Natural killer cell (primary cell): ENCODE measurements around the gene APLNR. TPM values are rescaled to one million over a fixed set of nuclear protein-coding genes. Genes with fewer than 3 reads are reported as not detected.

Experiments used
- ATAC-seq, 3 donors: fragments of 150-1000 bp in 2 of 3; fragments of 200-7000 bp in 1 of 3; cut with Tn5 transposase; 1 replicate in 1 of 3; 2 replicates in 2 of 3; pipeline ENCODE4 v1.10.0; 2021; ENCODE audit warnings: mild to moderate bottlenecking in 2 of 3, moderate library complexity in 2 of 3
- DNase-seq, 2 donors: peaks; one replicate each; pipeline versions ENCODE4 v3.0.0 to v3.0.0-alpha.2; 2013 to 2021; ENCODE audit warnings: mixed read lengths in 1 of 2
- H3K27ac ChIP-seq: one replicate; pipeline ENCODE4 v1.5.1; 2013; ENCODE audit warnings: mild to moderate bottlenecking, low read length
- H3K27me3 ChIP-seq: one replicate; pipeline ENCODE4 v1.6.1; 2013; ENCODE audit warnings: low read length; ENCODE audit not compliant: control insufficient read depth, insufficient read depth
- H3K36me3 ChIP-seq: one replicate; pipeline ENCODE4 v1.6.1; 2013; ENCODE audit warnings: low read length; ENCODE audit not compliant: control insufficient read depth, insufficient read depth
- H3K4me1 ChIP-seq: one replicate; pipeline ENCODE4 v1.6.1; 2013; ENCODE audit warnings: low read length; ENCODE audit not compliant: control insufficient read depth, insufficient read depth
- H3K4me3 ChIP-seq: one replicate; pipeline ENCODE4 v1.5.1; 2013; ENCODE audit warnings: low read length
- H3K9me3 ChIP-seq: one replicate; pipeline ENCODE4 v1.6.1; 2013; ENCODE audit warnings: low read length; ENCODE audit not compliant: control insufficient read depth, insufficient read depth
- H3K27ac Mint-ChIP-seq, 2 donors: one replicate each; pipeline ENCODE4 v1.8.0; 2022; ENCODE audit warnings: mild to moderate bottlenecking in 2 of 2, mixed read lengths in 2 of 2, moderate library complexity in 1 of 2
- H3K27me3 Mint-ChIP-seq, 2 donors: one replicate each; pipeline ENCODE4 v1.8.0; 2022; ENCODE audit warnings: low read depth in 2 of 2, mixed read lengths in 2 of 2
- H3K36me3 Mint-ChIP-seq: one replicate; pipeline ENCODE4 v1.8.0; 2022; ENCODE audit warnings: mixed read lengths
- H3K4me1 Mint-ChIP-seq, 2 donors: one replicate each; pipeline ENCODE4 v1.8.0; 2022; ENCODE audit warnings: mixed read lengths in 2 of 2
- H3K4me3 Mint-ChIP-seq: one replicate; pipeline ENCODE4 v1.8.0; 2022; ENCODE audit warnings: mild to moderate bottlenecking, moderate library complexity, mixed read lengths
- H3K9me3 Mint-ChIP-seq, 2 donors: one replicate each; pipeline ENCODE4 v1.8.0; 2022; ENCODE audit warnings: mixed read lengths in 2 of 2
- WGBS: methylation state at CpG from one replicate; pipeline ENCODE4 v1.1.7; 2013; ENCODE audit warnings: missing lambda C conversion rate; ENCODE audit not compliant: insufficient coverage; 5-methylcytosine and 5-hydroxymethylcytosine counted together
- intact Hi-C: fragments of 100-400 bp; cut with micrococcal nuclease; formaldehyde crosslinking; loops from one replicate; pipeline ENCODE4 v1.14.2; 2022
- total RNA-seq, 4 donors: library from RNA; stranded (reverse); fragments of 120-200 nt in 1 of 4; gene quantifications; one replicate each; pipeline versions ENCODE4 v1.2.3 to v1.2.4, GENCODE V29; 2013 to 2022
- TF ChIP-seq, protein P1 (sequence below): fragments of 200-600 bp; IDR thresholded peaks from one replicate; pipeline ENCODE4 v1.8.0; 2022; ENCODE audit warnings: antibody characterized with exemption

APLNR gene
- total RNA-seq, 3 donors from 2014 or later (not counting 1 experiment from before 2014, with no cell fraction given): 0.07 TPM; not detected in 2

DNA sequence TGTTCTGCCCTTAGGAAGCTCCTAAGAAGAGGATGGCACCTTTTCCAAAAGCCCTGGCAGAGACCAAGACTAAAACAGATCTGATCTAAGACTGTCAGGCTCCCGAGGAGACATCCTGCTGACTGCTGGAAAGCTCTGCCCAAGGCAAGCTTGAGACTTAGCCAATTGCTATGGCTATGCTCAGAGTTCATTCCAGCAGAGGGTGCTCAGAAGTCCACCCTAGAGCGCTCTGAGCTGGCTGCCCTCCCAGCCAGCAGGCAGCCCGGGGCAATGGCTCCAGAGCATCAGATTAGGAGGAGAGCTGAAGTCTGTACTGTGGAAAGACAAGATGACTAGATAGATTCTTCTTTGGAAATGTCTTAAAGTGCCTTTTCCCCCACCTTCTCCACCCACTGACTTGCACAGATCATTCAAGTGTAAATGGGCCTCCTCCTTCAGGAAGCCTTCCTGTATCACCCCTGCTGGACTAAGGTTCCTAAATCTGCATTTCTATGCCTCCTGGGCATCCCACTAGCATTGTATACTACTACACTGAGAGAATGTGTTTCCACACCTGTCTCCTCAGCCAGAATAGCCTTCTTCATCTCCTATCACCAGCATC is 31.9 kb downstream of the APLNR start:
- 53% methylated on average over 2 of the region's 3 CpGs for WGBS
- no peak overlapping the region for H3K27ac ChIP-seq
- TF ChIP-seq, protein P1, sequence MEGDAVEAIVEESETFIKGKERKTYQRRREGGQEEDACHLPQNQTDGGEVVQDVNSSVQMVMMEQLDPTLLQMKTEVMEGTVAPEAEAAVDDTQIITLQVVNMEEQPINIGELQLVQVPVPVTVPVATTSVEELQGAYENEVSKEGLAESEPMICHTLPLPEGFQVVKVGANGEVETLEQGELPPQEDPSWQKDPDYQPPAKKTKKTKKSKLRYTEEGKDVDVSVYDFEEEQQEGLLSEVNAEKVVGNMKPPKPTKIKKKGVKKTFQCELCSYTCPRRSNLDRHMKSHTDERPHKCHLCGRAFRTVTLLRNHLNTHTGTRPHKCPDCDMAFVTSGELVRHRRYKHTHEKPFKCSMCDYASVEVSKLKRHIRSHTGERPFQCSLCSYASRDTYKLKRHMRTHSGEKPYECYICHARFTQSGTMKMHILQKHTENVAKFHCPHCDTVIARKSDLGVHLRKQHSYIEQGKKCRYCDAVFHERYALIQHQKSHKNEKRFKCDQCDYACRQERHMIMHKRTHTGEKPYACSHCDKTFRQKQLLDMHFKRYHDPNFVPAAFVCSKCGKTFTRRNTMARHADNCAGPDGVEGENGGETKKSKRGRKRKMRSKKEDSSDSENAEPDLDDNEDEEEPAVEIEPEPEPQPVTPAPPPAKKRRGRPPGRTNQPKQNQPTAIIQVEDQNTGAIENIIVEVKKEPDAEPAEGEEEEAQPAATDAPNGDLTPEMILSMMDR: no peak
- H3K4me3 ChIP-seq: no peak overlapping the region
- DNase-seq (no peak), ATAC-seq (no peak)
- no peaks in the 10 kb centered on the region for H3K4me1 ChIP-seq
- Mint-ChIP-seq H3K4me3 (no peak overlapping the region), H3K4me1 (no peaks in the 10 kb centered on the region), H3K36me3 (no peaks in the 10 kb centered on the region), H3K27ac (no peak overlapping the region), H3K9me3 (no peaks in the 10 kb centered on the region), H3K27me3 (peaks cover 16 to 33% of the 10 kb centered on the region in 2 donors)
- no peaks in the 10 kb centered on the region for H3K36me3 ChIP-seq
- H3K27me3 ChIP-seq: no peaks in the 10 kb centered on the region
- H3K9me3 ChIP-seq: no peaks in the 10 kb centered on the region
- intact Hi-C loops: no loop called here

DNA sequence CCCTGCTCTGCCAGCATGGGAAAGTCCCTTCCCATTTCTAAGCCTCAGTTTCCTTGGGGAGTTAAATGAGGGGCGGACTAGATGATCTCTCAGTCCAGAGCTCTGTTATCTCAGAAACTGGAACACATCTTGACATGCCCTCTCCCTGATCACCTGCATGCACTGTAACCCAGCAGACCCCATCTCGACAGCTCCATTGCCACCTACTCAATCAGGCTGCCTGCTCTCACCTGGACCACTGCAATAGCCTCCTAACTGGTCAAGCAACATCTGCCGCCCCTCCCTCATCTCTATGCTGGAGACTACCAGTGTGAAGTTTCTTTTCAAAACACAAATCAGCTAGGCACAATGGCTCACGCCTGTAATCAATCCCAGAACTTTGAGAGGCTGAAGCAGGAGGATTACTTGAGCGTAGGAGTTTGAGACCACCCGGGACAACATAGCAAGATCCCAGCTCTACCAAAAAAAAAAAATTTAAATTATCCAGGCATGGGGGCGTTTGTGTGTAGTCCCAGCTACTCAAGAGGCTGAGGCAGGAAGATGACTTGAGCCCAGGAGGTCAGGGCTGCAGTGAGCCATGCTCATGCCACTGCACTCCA is 33.1 kb downstream of the APLNR start:
- ATAC-seq: no peak
- Mint-ChIP-seq H3K27me3 (peaks cover 16 to 33% of the 10 kb centered on the region in 2 donors), H3K4me1 (no peaks in the 10 kb centered on the region), H3K9me3 (no peaks in the 10 kb centered on the region), H3K36me3 (no peaks in the 10 kb centered on the region), H3K4me3 (no peak overlapping the region), H3K27ac (no peak overlapping the region)
- TF ChIP-seq, protein P1: no peak
- H3K4me3 ChIP-seq: no peak overlapping the region
- WGBS: 73% methylated on average over 7 of the region's 7 CpGs
- no peak for DNase-seq
- H3K27me3 ChIP-seq: no peaks in the 10 kb centered on the region
- intact Hi-C loops: no loop called here
- no peaks in the 10 kb centered on the region for H3K36me3 ChIP-seq
- H3K27ac ChIP-seq: no peak overlapping the region
- H3K4me1 ChIP-seq: no peaks in the 10 kb centered on the region
- no peaks in the 10 kb centered on the region for H3K9me3 ChIP-seq

DNA sequence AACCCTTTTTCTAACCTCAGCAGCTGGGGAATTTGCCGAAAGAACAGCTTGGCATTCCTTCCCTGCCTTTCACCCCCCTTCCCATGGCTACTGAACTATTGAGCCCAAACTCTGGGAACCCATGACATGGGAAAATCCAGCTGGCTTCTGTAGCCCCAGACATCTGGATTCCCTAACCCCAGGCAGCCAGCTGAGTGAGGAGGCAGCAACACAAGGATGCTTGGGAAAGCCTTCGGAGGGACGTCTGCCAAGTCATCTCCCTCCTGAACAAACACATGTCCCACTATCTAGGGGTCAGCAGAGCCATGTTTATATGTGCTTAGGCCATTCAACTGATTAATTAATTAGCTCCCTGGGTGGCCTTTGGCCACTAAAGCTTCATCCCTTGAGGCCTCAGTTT is 33.7 kb downstream of the APLNR start:
- H3K36me3 Mint-ChIP-seq: no peaks in the 10 kb centered on the region
- H3K9me3 Mint-ChIP-seq: no peaks in the 10 kb centered on the region
- no peaks in the 10 kb centered on the region for H3K4me1 Mint-ChIP-seq
- intact Hi-C loops: no loop called here
- TF ChIP-seq, protein P1: no peak
- DNase-seq (no peak), ATAC-seq (no peak)
- no peaks in the 10 kb centered on the region for H3K36me3 ChIP-seq
- H3K4me3 ChIP-seq: no peak overlapping the region
- no peak overlapping the region for H3K4me3 Mint-ChIP-seq
- peaks cover 16 to 33% of the 10 kb centered on the region in 2 donors for H3K27me3 Mint-ChIP-seq
- H3K9me3 ChIP-seq: no peaks in the 10 kb centered on the region
- H3K27me3 ChIP-seq: no peaks in the 10 kb centered on the region
- no peak overlapping the region for H3K27ac ChIP-seq
- 68% methylated on average over 3 of the region's 3 CpGs for WGBS
- no peaks in the 10 kb centered on the region for H3K4me1 ChIP-seq
- H3K27ac Mint-ChIP-seq: no peak overlapping the region

DNA sequence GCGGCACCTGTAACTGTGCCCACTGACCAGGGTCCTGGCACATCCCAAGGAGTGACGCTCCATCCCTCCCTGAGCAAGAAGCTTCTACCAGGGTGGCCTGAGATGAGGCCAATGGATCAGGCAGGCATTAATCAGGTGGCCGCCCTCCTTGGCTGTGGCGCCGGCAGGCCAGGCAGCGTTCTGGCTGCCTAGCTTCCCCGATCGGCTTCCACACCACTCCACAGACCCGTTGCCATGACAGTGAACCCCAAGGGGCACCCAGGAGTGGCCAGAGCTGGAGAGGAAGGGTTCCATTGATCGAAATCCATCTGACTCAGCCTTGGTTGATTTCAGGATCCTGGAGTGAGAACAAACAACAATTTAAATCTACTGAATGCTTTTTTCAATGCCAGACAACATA is 34.8 kb downstream of the APLNR start:
- Mint-ChIP-seq H3K27ac (no peak overlapping the region), H3K9me3 (no peaks in the 10 kb centered on the region), H3K36me3 (no peaks in the 10 kb centered on the region), H3K4me3 (no peak overlapping the region), H3K27me3 (peaks cover 12 to 28% of the 10 kb centered on the region in 2 donors), H3K4me1 (no peaks in the 10 kb centered on the region)
- H3K27me3 ChIP-seq: no peaks in the 10 kb centered on the region
- no peak for DNase-seq
- no peak for ATAC-seq
- H3K36me3 ChIP-seq: no peaks in the 10 kb centered on the region
- TF ChIP-seq, protein P1: no peak
- H3K4me1 ChIP-seq: no peaks in the 10 kb centered on the region
- intact Hi-C loops: no loop called here
- H3K4me3 ChIP-seq: no peak overlapping the region
- no peaks in the 10 kb centered on the region for H3K9me3 ChIP-seq
- 88% methylated on average over 10 of the region's 10 CpGs for WGBS
- no peak overlapping the region for H3K27ac ChIP-seq
